HG03342 (cell line): ENCODE data around the gene DYTN.

Source experiments
- ATAC-seq: cut with Tn5 transposase; IDR thresholded peaks from one replicate; pipeline ENCODE4 v1.9.1; 2021; ENCODE audit warnings: mild to moderate bottlenecking, moderate library complexity; ENCODE audit not compliant: unreplicated experiment

The DYTN gene

GRCh38 chr2:206616151-206616550, 102.0 kb downstream of the DYTN start:
- ATAC-seq = no peak

- no peak for ATAC-seq
Observed at GRCh38 chr2:206615417-206616089, 102.6 kb downstream of the DYTN start.

- ATAC-seq = no peak
Observed at GRCh38 chr2:206614811-206615210, 103.4 kb downstream of the DYTN start.

GRCh38 chr2:206611736-206612135, 106.5 kb downstream of the DYTN start:
- no peak for ATAC-seq

- ATAC-seq = no peak
Observed at GRCh38 chr2:206611191-206611590, 107.0 kb downstream of the DYTN start.

GRCh38 chr2:206610451-206610850, 107.7 kb downstream of the DYTN start:
- no peak for ATAC-seq

GRCh38 chr2:206603243-206603642, 115.0 kb downstream of the DYTN start:
- no peak for ATAC-seq
